WERI-Rb-1 (cell line): Measurements from ENCODE around the gene PDIA6.

Experiments
- DNase-seq: peaks from one replicate; pipeline ENCODE4 v3.0.0-alpha.2; 2020
- H3K27ac ChIP-seq: fragments of 250-450 bp; sonication (Bioruptor Pico); 2 replicates; pipeline ENCODE4 v1.5.1; 2020; ENCODE audit warnings: mild to moderate bottlenecking, moderate library complexity
- H3K27me3 ChIP-seq: fragments of 250-450 bp; sonication (Bioruptor Pico); 2 replicates; pipeline ENCODE4 v1.5.1; 2021; ENCODE audit warnings: mild to moderate bottlenecking, low read depth, moderate library complexity; ENCODE audit not compliant: insufficient read depth, severe bottlenecking
- H3K36me3 ChIP-seq: fragments of 250-450 bp; sonication (Bioruptor Pico); 2 replicates; pipeline ENCODE4 v1.5.1; 2020; ENCODE audit warnings: mild to moderate bottlenecking, moderate library complexity
- H3K4me3 ChIP-seq: 2 replicates; pipeline ENCODE4 v1.5.1; 2011; ENCODE audit warnings: low read depth, mild to moderate bottlenecking, control low read depth, low read length
- H3K9me3 ChIP-seq: fragments of 250-450 bp; sonication (Bioruptor Pico); 2 replicates; pipeline ENCODE4 v1.5.1; 2021; ENCODE audit warnings: mild to moderate bottlenecking, moderate library complexity; ENCODE audit not compliant: severe bottlenecking
- CTCF ChIP-seq: IDR thresholded peaks from 2 replicates; pipeline ENCODE4 v1.5.1; 2011; ENCODE audit warnings: low read depth, mild to moderate bottlenecking, control low read depth, inconsistent platforms, low read length

Gene PDIA6

GRCh38 chr2:10796703-10797102, 15.9 kb downstream of the PDIA6 start:
- H3K27me3 ChIP-seq: no peaks in the 10 kb centered on the region
- peaks cover 89% of the 10 kb centered on the region for H3K36me3 ChIP-seq
- no peaks in the 10 kb centered on the region for H3K9me3 ChIP-seq
- H3K4me3 ChIP-seq: no peak overlapping the region
- no peak for DNase-seq
- no peak overlapping the region for H3K27ac ChIP-seq
- TF ChIP-seq CTCF: no peak

GRCh38 chr2:10795508-10796046, 17.0 kb downstream of the PDIA6 start:
- DNase-seq: no peak
- Histone ChIP-seq H3K27me3 (no peaks in the 10 kb centered on the region), H3K36me3 (peaks cover 89% of the 10 kb centered on the region), H3K4me3 (no peak overlapping the region), H3K9me3 (no peaks in the 10 kb centered on the region), H3K27ac (no peak overlapping the region)
- no peak for TF ChIP-seq CTCF

GRCh38 chr2:10794876-10795275, 17.7 kb downstream of the PDIA6 start:
- TF ChIP-seq CTCF: no peak
- H3K4me3 ChIP-seq: no peak overlapping the region
- no peaks in the 10 kb centered on the region for H3K9me3 ChIP-seq
- DNase-seq: no peak
- no peaks in the 10 kb centered on the region for H3K27me3 ChIP-seq
- H3K36me3 ChIP-seq: peaks cover 90% of the 10 kb centered on the region
- H3K27ac ChIP-seq: no peak overlapping the region

- no peak for TF ChIP-seq CTCF
- no peak overlapping the region for H3K27ac ChIP-seq
- peaks cover 92% of the 10 kb centered on the region for H3K36me3 ChIP-seq
- H3K4me3 ChIP-seq: no peak overlapping the region
- H3K27me3 ChIP-seq: no peaks in the 10 kb centered on the region
- H3K9me3 ChIP-seq: no peaks in the 10 kb centered on the region
- DNase-seq: no peak
Observed at GRCh38 chr2:10793816-10794215, 18.8 kb downstream of the PDIA6 start.

- Histone ChIP-seq H3K27ac (no peak overlapping the region), H3K4me3 (no peak overlapping the region), H3K27me3 (no peaks in the 10 kb centered on the region), H3K36me3 (peaks cover 94% of the 10 kb centered on the region), H3K9me3 (no peaks in the 10 kb centered on the region)
- TF ChIP-seq CTCF: peak; percentile 60
- peak; percentile 50 for DNase-seq
Observed at GRCh38 chr2:10792660-10793400, 19.8 kb downstream of the PDIA6 start.
